NCI-H82 treated with DMSO at 0.1 percent for 48 hours (cell line): ENCODE results near the gene HOXA4.

Source experiments
- DNase-seq: peaks from one replicate; lab custom pipeline; 2025; ENCODE audit not compliant: unreplicated experiment; lab: John Stamatoyannopoulos, UW

HOXA4 gene

GRCh38 chr7:27133409-27134231 is 3.1 kb upstream of the HOXA4 start:
- no peak for DNase-seq

GRCh38 chr7:27132978-27133377 is 2.4 kb upstream of the HOXA4 start:
- no peak for DNase-seq

DNA sequence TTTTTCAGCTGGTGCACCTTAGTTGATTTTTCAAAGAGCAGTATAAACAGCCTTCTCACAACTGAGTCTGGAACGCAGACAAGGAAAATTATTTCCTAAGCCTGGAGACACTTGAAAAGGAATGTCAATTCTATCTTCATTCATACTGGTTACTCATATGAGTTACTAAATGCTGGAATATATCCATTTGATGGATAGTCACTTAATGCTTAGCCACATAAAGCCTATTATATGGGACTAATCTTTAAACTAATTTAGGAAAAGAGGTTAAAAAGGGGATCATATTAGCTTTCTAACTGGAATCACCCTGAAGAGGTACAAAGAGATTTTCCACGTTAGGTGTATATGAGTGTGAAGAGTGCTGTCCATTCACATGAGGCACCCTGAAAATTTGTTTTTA is 1.7 kb upstream of the HOXA4 start:
- DNase-seq = peak; percentile 35

- no peak for DNase-seq
Observed at GRCh38 chr7:27131390-27131819, 848 bp upstream of the HOXA4 start.

DNA sequence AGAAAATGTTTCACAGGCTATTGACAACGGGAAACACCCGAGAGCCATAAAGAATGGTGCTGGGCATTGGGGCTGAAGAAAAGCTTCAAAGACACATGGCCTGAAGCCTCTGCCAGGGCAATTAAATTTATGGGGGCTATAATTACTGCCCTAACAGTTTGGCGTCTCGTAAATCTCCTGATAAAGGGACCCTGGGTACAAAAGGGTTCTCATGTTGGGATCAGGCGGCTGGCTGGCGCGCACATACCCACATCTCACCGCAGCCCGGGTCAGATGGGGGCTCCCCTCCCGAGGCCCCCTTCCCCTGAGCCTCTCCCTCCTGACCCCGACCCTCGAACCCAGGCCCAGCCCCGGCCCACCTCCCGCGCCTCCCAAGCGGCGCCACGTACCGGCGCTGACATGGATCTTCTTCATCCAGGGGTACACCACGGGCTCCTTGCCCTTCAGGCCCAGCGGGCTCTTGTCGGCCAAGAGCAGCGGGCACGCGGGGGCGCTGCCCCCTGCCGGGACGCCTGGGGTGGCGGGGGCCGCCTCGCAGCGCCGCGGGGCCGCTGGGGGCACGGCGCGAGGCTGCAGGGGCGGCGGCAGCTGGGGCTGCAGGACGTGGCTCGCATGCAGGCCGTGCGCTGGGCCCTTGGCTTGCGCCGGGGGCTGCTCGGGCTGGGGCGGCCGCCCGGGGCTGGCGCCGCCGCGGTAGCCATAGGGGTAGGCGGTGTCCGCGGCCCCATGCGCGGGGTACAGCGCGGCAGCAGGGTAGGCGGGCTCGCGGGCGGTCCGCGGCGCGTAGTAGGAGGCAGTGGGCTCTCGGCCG is 623 bp downstream of the HOXA4 start:
- no peak for DNase-seq

DNA sequence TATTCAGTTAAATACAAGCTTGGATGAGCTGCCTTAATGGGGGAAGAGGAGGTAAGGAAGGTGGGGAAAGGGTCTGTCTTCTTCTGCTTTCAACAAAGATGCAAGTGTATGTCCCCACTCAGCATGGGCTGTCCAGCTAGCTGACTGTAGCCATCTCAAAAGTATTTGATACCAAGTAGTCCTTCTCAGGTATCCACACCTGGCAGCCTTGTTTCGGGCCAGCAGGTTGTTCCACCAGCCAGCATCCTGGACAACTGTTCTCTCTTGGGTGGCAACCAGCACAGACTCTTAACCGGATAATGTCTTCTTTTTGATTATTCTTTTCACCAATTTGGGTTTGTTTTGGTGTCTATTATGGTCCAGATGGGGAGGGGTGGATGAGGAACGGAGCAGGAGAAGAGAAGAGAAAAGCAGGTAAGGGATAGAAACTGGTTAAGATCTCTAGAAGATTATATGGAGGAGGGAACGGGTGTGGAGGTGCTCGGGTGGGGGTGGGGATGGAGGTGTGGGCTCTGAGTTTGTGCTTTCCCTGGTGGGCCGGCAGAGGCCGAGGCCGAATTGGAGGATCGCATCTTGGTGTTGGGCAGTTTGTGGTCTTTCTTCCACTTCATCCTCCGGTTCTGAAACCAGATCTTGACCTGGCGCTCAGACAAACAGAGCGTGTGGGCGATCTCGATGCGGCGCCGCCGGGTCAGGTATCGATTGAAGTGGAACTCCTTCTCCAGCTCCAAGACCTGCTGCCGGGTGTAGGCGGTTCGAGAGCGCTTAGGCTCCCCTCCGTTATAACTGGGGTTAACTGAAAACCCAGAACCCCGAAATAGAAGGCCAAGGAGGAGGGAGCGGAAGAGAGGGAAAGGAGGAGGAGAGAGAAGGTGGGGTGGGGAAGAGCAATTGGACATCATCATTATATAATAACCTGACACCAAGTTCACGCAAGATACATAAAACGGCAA is 1.5 kb downstream of the HOXA4 start:
- DNase-seq = no peak

DNA sequence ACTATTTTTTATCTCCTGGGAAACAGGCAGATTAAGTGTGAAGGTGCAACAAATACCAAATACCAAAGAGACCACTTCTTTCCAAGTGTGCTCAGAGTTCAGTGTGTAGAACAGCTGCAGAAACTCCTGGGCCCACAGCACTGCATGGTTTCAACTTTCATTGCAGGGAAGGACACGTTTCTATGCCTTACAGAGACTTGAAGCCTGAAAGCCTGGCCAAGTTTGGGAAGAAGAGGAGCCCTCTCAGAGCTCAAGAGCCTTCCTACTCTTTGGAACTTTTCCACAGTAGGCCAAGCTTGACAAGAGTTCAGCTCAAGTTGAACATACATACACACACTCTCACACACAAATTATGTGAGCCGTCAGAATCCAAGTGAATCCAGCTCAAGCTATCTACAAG is 2.5 kb downstream of the HOXA4 start:
- DNase-seq = no peak

GRCh38 chr7:27126596-27127327 is 3.8 kb downstream of the HOXA4 start:
- DNase-seq = no peak

- no peak for DNase-seq
Observed at GRCh38 chr7:27125986-27126394, 4.6 kb downstream of the HOXA4 start.

- DNase-seq = no peak
Observed at GRCh38 chr7:27124902-27125689, 5.5 kb downstream of the HOXA4 start.

DNA sequence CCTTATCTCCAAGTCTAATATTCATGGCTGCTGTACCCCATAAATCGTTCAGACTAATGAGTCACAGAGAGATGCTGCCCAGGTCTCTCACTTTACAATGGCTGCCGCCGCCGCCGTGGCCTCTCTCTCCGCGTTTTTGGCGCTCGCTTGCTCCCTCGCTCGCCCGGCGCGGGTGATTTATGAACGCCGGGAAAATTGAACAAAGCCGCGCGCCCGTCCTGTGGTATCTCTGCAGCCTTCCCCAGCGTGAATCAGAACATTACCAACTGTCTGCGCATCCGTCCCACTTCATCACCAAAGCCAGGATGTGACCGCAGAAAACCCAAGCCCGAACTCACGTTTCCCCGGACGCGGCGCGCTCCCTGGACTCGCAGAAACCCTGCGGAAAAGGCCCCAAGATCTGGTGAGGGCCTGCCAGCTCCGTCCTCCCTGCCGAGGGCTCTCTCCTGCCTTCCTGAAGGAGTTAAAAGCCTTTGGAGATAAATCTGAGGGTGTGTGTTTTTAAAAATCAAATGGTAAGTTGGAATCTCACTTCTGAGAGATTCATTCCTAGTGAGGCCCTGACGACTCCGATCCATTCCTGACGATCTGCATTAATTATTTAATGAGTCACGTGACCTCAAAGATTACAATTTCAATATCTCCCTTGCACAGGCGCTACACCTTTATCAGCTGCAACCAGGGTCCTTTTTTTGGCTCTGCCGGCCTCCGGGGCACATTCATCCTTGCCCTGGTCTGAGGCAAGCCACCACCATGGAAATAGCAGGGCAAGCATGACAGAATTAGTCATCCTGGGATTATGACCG is 6.3 kb downstream of the HOXA4 start:
- no peak for DNase-seq

DNA sequence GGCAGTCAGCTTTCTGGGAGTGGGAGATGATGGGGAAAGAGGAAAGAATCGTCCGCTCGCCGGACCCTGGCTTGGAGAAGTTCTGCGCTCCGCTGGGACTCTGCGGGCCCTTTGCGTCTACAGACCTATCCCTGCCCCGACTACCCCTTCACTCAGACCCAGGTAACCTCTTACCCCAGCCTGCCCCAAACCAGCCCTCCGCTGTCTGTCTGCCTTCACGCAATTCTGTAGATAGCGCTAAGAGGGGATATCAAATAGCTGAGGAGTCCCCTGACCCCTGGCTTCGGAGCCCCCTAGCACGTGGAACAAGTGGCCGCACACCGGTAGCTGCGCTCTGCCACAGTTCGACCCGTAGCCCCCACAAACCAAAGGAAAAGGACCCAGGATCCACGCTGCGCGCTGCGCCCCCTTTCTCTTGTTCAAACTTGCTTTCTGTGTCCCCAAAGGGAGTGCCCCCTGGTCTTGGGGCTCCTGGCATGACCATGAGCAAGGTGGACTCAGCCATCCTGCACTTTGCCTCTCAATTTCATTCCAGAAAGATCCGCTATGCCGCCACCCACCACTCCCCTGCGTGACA is 7.0 kb downstream of the HOXA4 start:
- no peak for DNase-seq

- DNase-seq = no peak
Observed at GRCh38 chr7:27123007-27123476, 7.5 kb downstream of the HOXA4 start.

DNA sequence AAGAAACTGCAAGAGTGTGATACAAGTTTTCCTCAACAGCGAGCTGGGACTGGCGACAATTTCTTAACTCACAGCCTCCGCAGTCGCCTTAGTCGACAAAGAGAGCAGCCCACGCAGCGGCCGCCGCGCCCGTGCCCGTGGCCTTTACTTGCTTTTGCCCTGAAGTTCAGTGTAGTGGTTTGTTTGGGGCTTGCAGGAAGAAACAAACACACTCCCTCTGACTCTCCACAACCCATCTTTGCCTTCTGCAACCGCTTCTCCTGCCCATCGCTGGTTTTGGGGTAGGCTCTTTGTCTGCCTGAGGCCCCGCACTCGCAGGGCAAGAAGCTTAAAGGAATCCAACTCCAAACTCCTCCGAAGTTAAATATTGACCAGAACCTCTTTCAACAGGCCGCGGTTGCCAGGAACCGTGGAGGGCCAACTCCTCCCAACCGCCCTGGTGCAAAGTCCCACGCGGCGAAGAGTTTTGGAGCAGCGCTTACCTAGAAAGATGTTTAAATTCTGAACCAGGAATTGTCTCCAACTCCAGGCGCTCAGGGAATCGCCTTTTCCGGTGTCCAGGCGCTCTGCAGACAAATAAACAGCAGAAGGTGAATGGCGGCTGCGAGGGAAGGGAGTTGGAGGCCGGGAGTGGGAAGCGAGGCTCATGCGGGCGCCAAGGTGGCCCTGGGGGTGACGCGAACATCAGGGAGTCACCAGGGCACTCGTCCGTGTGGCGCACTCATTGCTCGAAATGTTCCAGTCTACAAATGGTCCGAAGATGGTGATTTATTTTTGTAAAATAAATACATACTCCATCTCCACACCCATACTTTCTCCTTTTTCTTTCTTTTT is 8.3 kb downstream of the HOXA4 start:
- no peak for DNase-seq

DNA sequence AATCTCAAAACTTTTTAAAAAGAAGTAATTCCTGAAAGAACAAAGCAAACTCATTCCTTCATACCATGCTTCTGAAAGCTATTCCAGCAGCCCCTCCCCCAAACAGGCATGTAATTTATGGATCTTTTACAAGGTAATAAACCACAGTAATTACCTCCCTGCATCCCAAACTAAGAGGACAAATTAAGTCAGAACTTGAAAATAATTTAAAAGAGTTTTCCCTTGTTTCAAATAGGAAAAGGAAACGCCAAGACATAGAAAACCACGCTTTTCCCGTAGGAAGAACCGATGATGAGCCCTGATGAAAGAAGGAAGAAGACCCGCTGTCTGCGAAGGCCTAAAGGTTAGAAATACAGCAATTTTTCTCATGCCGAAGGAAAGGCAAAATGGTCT is 8.9 kb downstream of the HOXA4 start:
- no peak for DNase-seq

GRCh38 chr7:27119412-27119911 is 11.1 kb downstream of the HOXA4 start:
- no peak for DNase-seq

- DNase-seq = no peak
Observed at GRCh38 chr7:27118580-27118979, 12.0 kb downstream of the HOXA4 start.
